ENCODE measurements around the gene KRTAP10-11. TPM values are rescaled to one million over a fixed set of nuclear protein-coding genes. Genes with fewer than 3 reads are reported as not detected.

Gene KRTAP10-11, protein sequence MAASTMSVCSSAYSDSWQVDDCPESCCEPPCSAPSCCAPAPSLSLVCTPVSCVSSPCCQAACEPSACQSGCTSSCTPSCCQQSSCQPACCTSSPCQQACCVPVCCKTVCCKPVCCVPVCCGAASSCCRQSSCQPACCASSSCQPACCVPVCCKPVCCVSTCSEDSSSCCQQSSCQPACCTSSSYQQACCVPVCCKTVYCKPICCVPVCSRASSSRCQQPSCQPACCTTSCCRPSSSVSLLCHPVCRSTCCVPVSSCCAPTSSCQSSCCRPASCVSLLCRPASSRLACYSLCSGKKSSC
- total RNA-seq = not detected in 2 replicates

DNA sequence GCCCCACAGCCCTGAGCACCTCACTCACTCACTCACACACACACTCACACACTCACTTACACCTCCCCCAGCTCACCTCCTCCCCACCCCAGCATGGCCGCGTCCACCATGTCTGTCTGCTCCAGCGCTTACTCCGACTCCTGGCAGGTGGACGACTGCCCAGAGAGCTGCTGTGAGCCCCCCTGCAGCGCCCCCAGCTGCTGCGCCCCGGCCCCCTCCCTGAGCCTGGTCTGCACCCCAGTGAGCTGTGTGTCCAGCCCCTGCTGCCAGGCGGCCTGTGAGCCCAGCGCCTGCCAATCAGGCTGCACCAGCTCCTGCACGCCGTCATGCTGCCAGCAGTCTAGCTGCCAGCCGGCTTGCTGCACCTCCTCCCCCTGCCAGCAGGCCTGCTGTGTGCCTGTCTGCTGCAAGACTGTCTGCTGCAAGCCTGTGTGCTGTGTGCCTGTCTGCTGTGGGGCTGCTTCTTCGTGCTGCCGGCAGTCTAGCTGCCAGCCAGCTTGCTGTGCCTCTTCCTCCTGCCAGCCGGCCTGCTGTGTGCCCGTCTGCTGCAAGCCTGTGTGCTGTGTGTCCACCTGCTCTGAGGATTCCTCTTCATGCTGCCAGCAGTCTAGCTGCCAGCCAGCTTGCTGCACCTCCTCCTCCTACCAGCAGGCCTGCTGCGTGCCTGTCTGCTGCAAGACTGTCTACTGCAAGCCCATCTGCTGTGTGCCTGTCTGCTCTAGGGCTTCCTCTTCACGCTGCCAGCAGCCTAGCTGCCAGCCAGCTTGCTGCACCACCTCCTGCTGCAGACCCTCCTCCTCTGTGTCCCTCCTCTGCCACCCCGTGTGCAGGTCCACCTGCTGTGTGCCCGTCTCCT is at the start of gene KRTAP10-11:
KRTAP10-11 (plus strand) TSS at position 49 of the 856 bp plus-strand sequence; CDS start at position 94, 45 bp downstream.

DNA sequence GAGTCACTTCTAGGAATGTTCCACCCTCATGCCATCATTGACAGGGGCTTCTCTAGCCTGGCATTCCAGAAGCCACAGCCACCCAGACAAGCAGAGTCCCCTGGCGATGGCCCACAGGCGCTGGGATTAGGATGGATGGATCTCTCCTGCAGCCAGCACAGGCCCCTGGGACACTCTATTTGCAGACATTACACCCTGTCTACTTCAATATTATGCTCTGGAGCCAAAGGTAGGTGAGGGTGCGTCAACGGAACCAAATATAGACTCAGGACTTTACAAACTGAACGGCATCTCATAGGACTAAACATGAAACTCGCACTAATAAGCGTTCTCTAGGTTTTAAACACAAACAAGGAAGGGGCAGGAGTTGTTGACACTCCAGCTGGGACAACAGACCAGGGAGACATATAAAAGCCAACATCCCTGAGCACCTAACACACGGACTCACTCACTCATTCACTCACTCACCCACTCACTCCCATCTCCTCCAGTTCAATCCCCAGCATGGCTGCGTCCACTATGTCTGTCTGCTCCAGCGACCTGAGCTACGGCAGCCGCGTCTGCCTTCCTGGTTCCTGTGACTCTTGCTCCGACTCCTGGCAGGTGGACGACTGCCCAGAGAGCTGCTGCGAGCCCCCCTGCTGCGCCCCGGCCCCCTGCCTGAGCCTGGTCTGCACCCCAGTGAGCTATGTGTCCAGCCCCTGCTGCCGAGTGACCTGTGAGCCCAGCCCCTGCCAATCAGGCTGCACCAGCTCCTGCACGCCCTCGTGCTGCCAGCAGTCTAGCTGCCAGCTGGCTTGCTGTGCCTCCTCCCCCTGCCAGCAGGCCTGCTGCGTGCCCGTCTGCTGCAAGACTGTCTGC is 45.9 kb upstream of the KRTAP10-11 start, which contains the start of gene KRTAP10-7:
KRTAP10-7 (plus strand) TSS at position 480 of the 861 bp plus-strand sequence; CDS start at position 505, 25 bp downstream.

DNA sequence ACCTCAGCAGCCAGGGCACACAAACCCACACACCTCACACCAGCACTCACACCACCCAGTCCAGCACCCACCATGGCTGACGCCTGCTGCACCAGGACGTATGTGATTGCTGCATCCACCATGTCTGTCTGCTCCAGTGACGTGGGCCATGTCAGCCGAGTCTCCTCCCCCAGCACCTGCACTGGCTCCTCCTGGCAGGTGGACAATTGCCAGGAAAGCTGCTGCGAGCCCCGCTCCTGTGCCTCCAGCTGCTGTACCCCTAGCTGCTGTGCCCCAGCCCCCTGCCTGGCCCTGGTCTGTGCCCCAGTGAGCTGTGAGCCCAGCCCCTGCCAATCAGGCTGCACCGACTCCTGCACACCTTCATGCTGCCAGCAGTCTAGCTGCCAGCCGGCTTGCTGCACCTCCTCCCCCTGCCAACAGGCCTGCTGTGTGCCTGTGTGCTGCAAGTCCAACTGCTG is 34.2 kb upstream of the KRTAP10-11 start, which contains the start of gene KRTAP10-8:
KRTAP10-8 (plus strand) TSS at position 51 of the 458 bp plus-strand sequence; CDS start at position 73, 22 bp downstream.

DNA sequence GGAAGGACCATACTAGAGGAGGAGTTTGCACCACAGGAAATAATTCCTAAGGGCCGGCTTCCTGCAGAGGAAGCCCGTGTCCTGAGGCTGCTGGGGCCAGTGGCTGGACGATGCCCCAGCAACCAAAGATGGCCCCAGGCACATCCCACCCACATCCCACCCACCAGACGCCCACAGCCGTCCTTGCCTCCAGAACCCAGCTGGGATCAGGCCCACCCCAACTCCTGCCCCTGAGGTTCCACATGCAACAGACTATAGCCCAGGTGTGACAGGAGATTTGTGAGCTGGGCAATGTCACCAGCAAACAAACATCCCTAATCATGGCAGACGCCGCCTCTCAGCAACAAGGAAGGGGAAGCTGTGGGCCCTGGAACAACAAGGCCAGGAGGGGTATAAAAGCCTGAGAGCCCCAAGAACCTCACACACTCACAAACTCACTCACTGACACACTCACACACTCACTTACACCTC is 19.5 kb upstream of the KRTAP10-11 start, which contains the start of gene KRTAP10-9:
KRTAP10-9 (plus strand) TSS at position 421 of the 471 bp plus-strand sequence. CDS start 79 bp downstream, outside the sequence.

DNA sequence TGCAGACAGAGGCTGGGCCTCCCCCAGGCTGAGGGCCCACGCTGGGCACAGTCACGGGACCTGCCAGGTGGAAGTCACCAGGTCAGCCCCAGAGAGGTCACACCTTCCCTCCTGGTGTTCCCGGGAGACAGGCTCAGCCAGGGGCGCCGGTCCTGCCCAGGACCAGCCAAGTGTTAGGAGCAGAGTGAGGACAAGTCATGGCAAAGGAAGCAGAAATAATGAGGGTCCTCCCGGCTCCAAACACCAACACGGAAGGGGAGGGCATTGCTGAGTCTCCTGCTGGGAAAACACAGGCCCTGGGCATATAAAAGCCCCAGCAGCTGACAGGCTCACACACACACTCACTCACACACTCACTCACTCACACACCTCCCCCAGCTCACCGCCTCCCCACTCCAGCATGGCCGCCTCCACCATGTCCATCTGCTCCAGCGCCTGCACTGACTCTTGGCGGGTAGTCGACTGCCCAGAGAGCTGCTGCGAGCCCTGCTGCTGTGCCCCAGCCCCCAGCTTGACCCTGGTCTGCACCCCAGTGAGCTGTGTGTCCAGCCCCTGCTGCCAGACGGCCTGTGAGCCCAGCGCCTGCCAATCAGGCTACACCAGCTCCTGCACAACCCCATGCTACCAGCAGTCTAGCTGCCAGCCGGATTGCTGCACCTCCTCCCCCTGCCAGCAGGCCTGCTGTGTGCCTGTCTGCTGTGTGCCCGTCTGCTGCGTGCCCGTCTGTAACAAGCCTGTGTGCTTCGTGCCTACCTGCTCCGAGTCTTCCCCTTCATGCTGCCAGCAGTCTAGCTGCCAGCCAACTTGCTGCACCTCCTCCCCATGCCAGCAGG is 9.0 kb upstream of the KRTAP10-11 start, which contains the start of gene KRTAP10-10:
KRTAP10-10 (plus strand) TSS at position 339 of the 833 bp plus-strand sequence; CDS start at position 401, 62 bp downstream.

DNA sequence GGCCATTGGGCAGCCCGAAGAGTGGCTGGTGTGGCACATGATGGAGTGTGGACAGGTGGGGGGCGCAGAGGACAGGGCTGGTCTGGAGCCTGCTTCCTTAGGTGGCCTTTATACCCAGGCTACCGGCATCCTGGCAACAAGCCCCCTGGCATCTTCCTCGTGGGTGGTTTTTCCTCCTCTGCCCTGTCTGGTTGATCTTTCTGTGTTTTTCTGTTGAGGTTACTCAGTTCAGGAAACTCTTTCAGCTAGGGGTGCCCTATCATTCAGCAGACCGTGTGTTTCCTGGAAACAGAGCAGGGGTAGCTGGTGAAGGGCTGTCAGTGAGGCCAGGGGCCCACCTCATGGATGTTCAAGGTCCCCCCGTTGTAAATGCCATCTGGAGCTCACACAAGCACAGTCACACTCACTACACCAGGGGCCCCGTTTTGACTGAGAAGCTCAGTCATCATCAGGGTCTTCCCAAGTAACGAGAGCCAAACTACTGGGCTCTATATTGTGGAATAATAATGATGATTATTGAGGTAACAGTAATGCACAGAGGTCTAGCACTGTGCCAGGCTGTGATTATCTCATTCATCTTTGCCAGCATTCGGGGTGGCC is 8.5 kb downstream of the KRTAP10-11 start, which contains the start of gene KRTAP12-4:
KRTAP12-4 (minus strand) TSS at position 84 of the 600 bp plus-strand sequence; CDS start at position 39, 45 bp downstream.

DNA sequence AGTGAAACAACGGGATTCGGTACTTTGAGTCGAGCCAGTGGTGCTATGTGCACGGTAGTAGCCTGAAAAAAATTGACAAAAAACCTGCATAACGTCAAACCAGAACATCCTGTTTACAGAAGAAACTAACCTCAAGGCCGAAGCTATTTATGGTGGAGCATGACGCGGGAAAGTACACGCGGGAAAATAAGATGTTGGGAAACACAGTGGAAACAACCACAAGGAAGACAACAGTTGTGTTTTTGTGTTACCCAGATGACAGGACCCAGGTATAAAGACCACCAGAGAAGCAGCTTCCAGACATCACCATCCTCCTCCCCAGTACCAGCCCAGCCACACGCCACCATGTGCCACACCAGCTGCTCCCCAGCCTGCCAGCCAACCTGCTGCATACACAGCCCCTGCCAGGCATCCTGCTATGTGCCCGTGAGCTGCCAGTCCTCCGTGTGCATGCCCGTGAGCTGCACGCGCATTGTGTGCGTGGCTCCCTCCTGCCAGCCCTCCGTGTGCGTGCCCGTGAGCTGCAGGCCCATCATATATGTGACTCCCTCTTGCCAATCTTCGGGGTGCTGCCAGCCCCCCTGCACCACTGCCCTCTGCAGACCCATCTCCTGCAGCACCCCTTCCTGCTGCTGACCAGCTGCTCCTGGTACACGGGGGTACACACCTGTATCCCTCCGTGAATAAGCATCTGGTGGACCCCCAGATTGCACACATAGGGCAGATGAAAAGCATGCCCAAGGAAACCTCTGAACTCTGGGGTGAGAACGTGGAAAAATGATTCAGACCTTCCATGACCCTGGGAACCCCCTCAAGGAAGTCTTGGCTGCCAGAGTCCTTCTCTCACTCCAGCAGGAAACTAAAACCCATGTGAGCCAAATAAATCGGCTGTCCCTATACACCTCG is 11.7 kb downstream of the KRTAP10-11 start, which contains the start of gene KRTAP12-3:
KRTAP12-3 (plus strand) TSS at position 298 of the 906 bp plus-strand sequence; CDS start at position 346, 48 bp downstream.

DNA sequence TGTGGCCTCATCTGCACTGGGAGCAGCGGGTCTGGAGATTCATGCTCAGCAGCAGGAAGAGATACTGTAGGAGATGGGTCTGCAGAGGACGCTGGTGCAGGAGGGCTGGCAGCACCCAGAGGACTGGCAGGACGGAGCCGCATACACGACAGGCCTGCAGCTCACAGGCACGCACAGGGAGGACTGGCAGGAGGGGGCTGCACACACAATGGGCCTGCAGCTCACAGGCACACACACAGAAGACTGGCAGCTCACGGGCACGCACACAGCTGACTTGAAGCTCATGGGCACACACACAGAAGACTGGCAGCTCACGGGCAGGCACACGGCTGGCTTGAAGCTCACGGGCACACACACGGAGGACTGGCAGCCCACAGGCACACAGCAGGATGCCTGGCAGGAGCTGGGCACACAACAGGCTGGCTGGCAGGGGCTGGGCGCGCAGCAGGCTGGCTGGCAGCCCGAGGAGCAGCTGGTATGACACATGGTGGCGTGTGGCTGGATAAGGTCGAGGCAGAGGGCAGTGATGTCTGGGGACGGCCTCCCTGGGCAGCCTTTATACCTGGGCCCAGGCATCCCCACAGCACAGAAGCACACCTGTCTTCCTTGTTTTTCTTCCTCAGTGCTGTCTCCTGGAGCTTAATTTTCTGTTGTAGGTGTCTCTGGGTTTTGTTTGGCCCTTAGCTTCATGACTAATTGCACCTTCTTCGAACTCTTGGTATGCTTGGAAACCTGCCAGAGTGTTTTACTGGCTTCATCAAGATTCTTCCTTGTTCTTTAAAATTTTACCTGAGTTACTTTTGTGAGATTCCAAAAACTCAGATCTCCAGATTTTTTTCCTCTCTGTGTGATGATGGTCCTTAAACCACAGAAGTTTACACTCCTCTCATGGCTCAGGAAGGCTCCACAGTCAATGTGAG is 20.4 kb downstream of the KRTAP10-11 start, which contains the start of gene KRTAP12-2:
KRTAP12-2 (minus strand) TSS at position 527 of the 920 bp plus-strand sequence; CDS start at position 486, 41 bp downstream.

DNA sequence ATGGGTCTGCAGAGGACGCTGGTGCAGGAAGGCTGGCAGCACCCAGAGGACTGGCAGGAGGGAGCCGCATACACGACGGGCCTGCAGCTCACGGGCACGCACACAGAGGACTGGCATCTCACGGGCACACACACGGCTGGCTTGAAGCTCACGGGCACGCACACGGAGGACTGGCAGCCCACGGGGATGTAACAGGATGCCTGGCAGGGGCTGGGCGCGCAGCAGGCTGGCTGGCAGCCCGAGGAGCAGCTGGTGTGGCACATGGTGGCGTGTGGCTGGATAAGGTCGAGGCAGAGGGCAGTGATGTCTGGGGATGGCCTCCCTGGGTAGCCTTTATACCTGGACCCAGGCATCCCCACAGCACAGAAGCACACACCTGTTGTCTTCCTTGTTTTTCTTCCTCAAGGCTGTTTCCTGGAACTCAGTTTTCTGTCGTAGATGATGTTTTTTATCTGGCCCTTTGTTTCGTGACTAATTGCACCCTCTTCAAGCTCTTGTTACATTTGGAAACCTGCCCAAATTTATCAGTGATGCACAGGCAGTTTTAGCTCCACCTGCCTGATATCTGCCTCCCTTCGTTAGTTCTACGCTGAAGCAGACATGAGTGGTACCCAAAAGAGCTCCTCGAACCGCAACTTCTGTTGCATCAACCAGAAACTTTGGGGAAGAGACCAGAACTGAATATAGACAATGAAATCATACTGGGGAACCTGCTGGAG is 35.8 kb downstream of the KRTAP10-11 start, which contains the start of gene KRTAP12-1:
KRTAP12-1 (minus strand) TSS at position 303 of the 719 bp plus-strand sequence; CDS start at position 263, 40 bp downstream.

Other genes starting within 250 kb of the KRTAP10-11 start
- 2.9 and 3.5 TPM in 2 replicates for gene LRRC3, start 190.9 kb upstream of the KRTAP10-11 start, total RNA-seq
- not detected in 2 replicates for gene KRTAP10-1, start 106.2 kb upstream of the KRTAP10-11 start, total RNA-seq
- not detected in 2 replicates for gene KRTAP10-2, start 94.9 kb upstream of the KRTAP10-11 start, total RNA-seq
- gene KRTAP10-3, start 87.6 kb upstream of the KRTAP10-11 start, total RNA-seq = not detected in 2 replicates
- not detected in 2 replicates for gene KRTAP10-4, start 72.7 kb upstream of the KRTAP10-11 start, total RNA-seq
- gene KRTAP10-5, start 65.8 kb upstream of the KRTAP10-11 start, total RNA-seq = not detected in 2 replicates
- not detected in 2 replicates for gene KRTAP10-6, start 53.9 kb upstream of the KRTAP10-11 start, total RNA-seq
- gene KRTAP10-7, start 45.8 kb upstream of the KRTAP10-11 start, total RNA-seq = not detected in 2 replicates
- gene KRTAP10-8, start 34.3 kb upstream of the KRTAP10-11 start, total RNA-seq = not detected in 2 replicates
- not detected in 2 replicates for gene KRTAP10-9, start 19.3 kb upstream of the KRTAP10-11 start, total RNA-seq
- not detected in 2 replicates for gene KRTAP10-10, start 9.1 kb upstream of the KRTAP10-11 start, total RNA-seq
- gene KRTAP12-4, start 8.2 kb downstream of the KRTAP10-11 start, total RNA-seq = not detected in 2 replicates
- gene KRTAP12-3, start 11.5 kb downstream of the KRTAP10-11 start, total RNA-seq = not detected in 2 replicates
- not detected in 2 replicates for gene KRTAP12-2, start 20.5 kb downstream of the KRTAP10-11 start, total RNA-seq
- not detected in 2 replicates for gene KRTAP12-1, start 35.7 kb downstream of the KRTAP10-11 start, total RNA-seq
- gene KRTAP10-12, start 50.8 kb downstream of the KRTAP10-11 start, total RNA-seq = not detected in 2 replicates
- gene TSPEAR, start 65.2 kb downstream of the KRTAP10-11 start, total RNA-seq = not detected in 2 replicates
- gene UBE2G2, start 155.4 kb downstream of the KRTAP10-11 start, total RNA-seq = 32.1 and 38.8 TPM in 2 replicates
- 51.8 and 69.6 TPM in 2 replicates for gene SUMO3, start 171.6 kb downstream of the KRTAP10-11 start, total RNA-seq
- 213 and 304 TPM in 2 replicates for gene PTTG1IP, start 227.3 kb downstream of the KRTAP10-11 start, total RNA-seq